OCI-LY3 (cell line): ENCODE measurements around the gene RNF5.

ENCODE experiments used
- CTCF ChIP-seq: fragments of 200-600, 300-600 bp; sonication (generic); IDR thresholded peaks from 2 replicates; pipeline ENCODE4 v1.5.1; 2014; ENCODE audit warnings: antibody characterized with exemption, low read length, low read depth
- EZH2phosphoT487 ChIP-seq: fragments of 200-600 bp; shearing (Covaris generic); IDR thresholded peaks from 2 replicates; pipeline ENCODE4 v1.6.1; 2018; ENCODE audit warnings: antibody characterized with exemption, mixed run types, low read depth

GRCh38 chr6:32178547-32179440 is 589 bp downstream of the RNF5 start:
- TF ChIP-seq CTCF (no peak), EZH2phosphoT487 (no peak)
